Astrocyte (in vitro differentiated cells and primary cell): ENCODE data around the gene SOBP. TPM values are rescaled to one million over a fixed set of nuclear protein-coding genes. Genes with fewer than 3 reads are reported as not detected.

Experiments used
- DNase-seq: peaks from one replicate; pipeline ENCODE4 v3.0.0-alpha.2; 2010; ENCODE audit warnings: low read depth
- FAIRE-seq: peaks from 2 replicates; lab custom pipeline; 2011; peaks lifted over from hg19 to GRCh38; lab: Jason Lieb, UNC
- H2AFZ ChIP-seq: 2 replicates; pipeline ENCODE4 v1.6.0; 2012; ENCODE audit warnings: low read depth, low read length, inconsistent platforms
- H3K27ac ChIP-seq: 2 replicates; pipeline ENCODE4 v1.5.1; 2011; ENCODE audit warnings: low read depth, low read length, inconsistent platforms
- H3K27me3 ChIP-seq: 2 replicates; pipeline ENCODE4 v1.6.0; 2011; ENCODE audit warnings: low read length, inconsistent platforms; ENCODE audit not compliant: insufficient read depth
- H3K36me3 ChIP-seq: 2 replicates; pipeline ENCODE4 v1.5.1; 2011; ENCODE audit warnings: low read length, inconsistent platforms; ENCODE audit not compliant: insufficient read depth
- H3K4me1 ChIP-seq: 2 replicates; pipeline ENCODE4 v1.5.1; 2011; ENCODE audit warnings: low read length, inconsistent platforms; ENCODE audit not compliant: insufficient read depth
- H3K4me2 ChIP-seq: 2 replicates; pipeline ENCODE4 v1.6.0; 2012; ENCODE audit warnings: low read length, inconsistent platforms
- H3K4me3 ChIP-seq: 2 replicates; pipeline ENCODE4 v1.5.1; 2011; ENCODE audit warnings: low read depth, mild to moderate bottlenecking, low read length, inconsistent platforms; ENCODE audit not compliant: insufficient read depth
- H3K79me2 ChIP-seq: 2 replicates; pipeline ENCODE4 v1.6.0; 2012; ENCODE audit warnings: mild to moderate bottlenecking, low read length, inconsistent platforms; ENCODE audit not compliant: insufficient read depth
- H3K9ac ChIP-seq: 2 replicates; pipeline ENCODE4 v1.6.0; 2012; ENCODE audit warnings: mild to moderate bottlenecking, low read length, inconsistent platforms
- H3K9me3 ChIP-seq: 2 replicates; pipeline ENCODE4 v1.5.1; 2012; ENCODE audit warnings: low read depth, mild to moderate bottlenecking, low read length, inconsistent platforms; ENCODE audit not compliant: insufficient read depth
- H4K20me1 ChIP-seq: 2 replicates; pipeline ENCODE4 v1.6.0; 2012; ENCODE audit warnings: low read length, inconsistent platforms; ENCODE audit not compliant: insufficient read depth
- H3K27ac Mint-ChIP-seq: one replicate; pipeline ENCODE4 v1.8.0; 2021; ENCODE audit warnings: mild to moderate bottlenecking, mixed read lengths; ENCODE audit not compliant: unreplicated experiment
- H3K27me3 Mint-ChIP-seq: one replicate; pipeline ENCODE4 v1.8.0; 2021; ENCODE audit warnings: low read depth, mixed read lengths; ENCODE audit not compliant: unreplicated experiment
- H3K36me3 Mint-ChIP-seq: one replicate; pipeline ENCODE4 v1.8.0; 2021; ENCODE audit warnings: low read depth, mixed read lengths; ENCODE audit not compliant: unreplicated experiment
- H3K4me1 Mint-ChIP-seq: one replicate; pipeline ENCODE4 v1.8.0; 2021; ENCODE audit warnings: low read depth, mixed read lengths; ENCODE audit not compliant: unreplicated experiment
- H3K4me3 Mint-ChIP-seq: one replicate; pipeline ENCODE4 v1.8.0; 2021; ENCODE audit warnings: mild to moderate bottlenecking, moderate library complexity, mixed read lengths; ENCODE audit not compliant: unreplicated experiment
- H3K9me3 Mint-ChIP-seq: one replicate; pipeline ENCODE4 v1.8.0; 2021; ENCODE audit warnings: mild to moderate bottlenecking, mixed read lengths; ENCODE audit not compliant: unreplicated experiment
- EZH2 ChIP-seq: IDR thresholded peaks from 2 replicates; pipeline ENCODE4 v1.6.1; 2012; ENCODE audit warnings: mild to moderate bottlenecking, low read length, inconsistent platforms; ENCODE audit not compliant: insufficient read depth
- total RNA-seq: library from RNA; stranded (reverse); gene quantifications from 2 replicates; pipeline ENCODE4 v1.2.1, GENCODE V29; 2021
- TF ChIP-seq, protein P1 (sequence below): IDR thresholded peaks from 2 replicates; pipeline ENCODE4 v1.5.1; 2011; ENCODE audit warnings: low read depth, mild to moderate bottlenecking, inconsistent platforms, low read length, moderate library complexity; ENCODE audit not compliant: insufficient read depth

SOBP gene
- total RNA-seq, 1 donor from 2014 or later, result 4.7 TPM

GRCh38 chr6:107594736-107595135 is 104.8 kb downstream of the SOBP start:
- no peaks in the 10 kb centered on the region for H3K4me1 ChIP-seq
- H3K9ac ChIP-seq, result no peak overlapping the region
- FAIRE-seq, result no peak
- H3K27ac ChIP-seq, result no peak overlapping the region
- no peaks in the 10 kb centered on the region for H4K20me1 ChIP-seq
- Mint-ChIP-seq H3K27me3 (no peaks in the 10 kb centered on the region), H3K36me3 (peaks cover 4% of the 10 kb centered on the region), H3K9me3 (peaks cover 3% of the 10 kb centered on the region), H3K27ac (no peak overlapping the region), H3K4me1 (peaks cover 29% of the 10 kb centered on the region), H3K4me3 (no peak overlapping the region)
- no peaks in the 10 kb centered on the region for H3K9me3 ChIP-seq
- TF ChIP-seq EZH2, result no peak
- TF ChIP-seq, protein P1, sequence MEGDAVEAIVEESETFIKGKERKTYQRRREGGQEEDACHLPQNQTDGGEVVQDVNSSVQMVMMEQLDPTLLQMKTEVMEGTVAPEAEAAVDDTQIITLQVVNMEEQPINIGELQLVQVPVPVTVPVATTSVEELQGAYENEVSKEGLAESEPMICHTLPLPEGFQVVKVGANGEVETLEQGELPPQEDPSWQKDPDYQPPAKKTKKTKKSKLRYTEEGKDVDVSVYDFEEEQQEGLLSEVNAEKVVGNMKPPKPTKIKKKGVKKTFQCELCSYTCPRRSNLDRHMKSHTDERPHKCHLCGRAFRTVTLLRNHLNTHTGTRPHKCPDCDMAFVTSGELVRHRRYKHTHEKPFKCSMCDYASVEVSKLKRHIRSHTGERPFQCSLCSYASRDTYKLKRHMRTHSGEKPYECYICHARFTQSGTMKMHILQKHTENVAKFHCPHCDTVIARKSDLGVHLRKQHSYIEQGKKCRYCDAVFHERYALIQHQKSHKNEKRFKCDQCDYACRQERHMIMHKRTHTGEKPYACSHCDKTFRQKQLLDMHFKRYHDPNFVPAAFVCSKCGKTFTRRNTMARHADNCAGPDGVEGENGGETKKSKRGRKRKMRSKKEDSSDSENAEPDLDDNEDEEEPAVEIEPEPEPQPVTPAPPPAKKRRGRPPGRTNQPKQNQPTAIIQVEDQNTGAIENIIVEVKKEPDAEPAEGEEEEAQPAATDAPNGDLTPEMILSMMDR, result no peak
- no peaks in the 10 kb centered on the region for H3K36me3 ChIP-seq
- DNase-seq, result peak; percentile 47
- no peak overlapping the region for H2AFZ ChIP-seq
- H3K4me2 ChIP-seq, result no peak overlapping the region
- H3K27me3 ChIP-seq, result no peaks in the 10 kb centered on the region
- no peaks in the 10 kb centered on the region for H3K79me2 ChIP-seq
- H3K4me3 ChIP-seq, result no peak overlapping the region

- H3K36me3 Mint-ChIP-seq, result peaks cover 1% of the 10 kb centered on the region
- Histone ChIP-seq H3K4me2 (no peak overlapping the region), H3K36me3 (no peaks in the 10 kb centered on the region), H4K20me1 (no peaks in the 10 kb centered on the region), H3K27me3 (no peaks in the 10 kb centered on the region), H3K9me3 (no peaks in the 10 kb centered on the region), H3K4me1 (peaks cover 6% of the 10 kb centered on the region), H3K27ac (no peak overlapping the region), H3K79me2 (no peaks in the 10 kb centered on the region), H3K9ac (no peak overlapping the region), H2AFZ (no peak overlapping the region), H3K4me3 (no peak overlapping the region)
- peaks cover 48% of the 10 kb centered on the region for H3K4me1 Mint-ChIP-seq
- H3K4me3 Mint-ChIP-seq, result no peak overlapping the region
- no peak for DNase-seq
- no peaks in the 10 kb centered on the region for H3K27me3 Mint-ChIP-seq
- no peak for FAIRE-seq
- TF ChIP-seq, protein P1, result no peak
- TF ChIP-seq EZH2, result no peak
- peaks cover 2% of the 10 kb centered on the region for H3K9me3 Mint-ChIP-seq
- H3K27ac Mint-ChIP-seq, result no peak overlapping the region
These were observed 108.2 kb downstream of the SOBP start for GRCh38 chr6:107598091-107598490.

- no peaks in the 10 kb centered on the region for H4K20me1 ChIP-seq
- no peak overlapping the region for H3K4me3 Mint-ChIP-seq
- no peaks in the 10 kb centered on the region for H3K9me3 ChIP-seq
- no peaks in the 10 kb centered on the region for H3K9me3 Mint-ChIP-seq
- H3K36me3 ChIP-seq, result no peaks in the 10 kb centered on the region
- no peak overlapping the region for H3K27ac ChIP-seq
- H3K4me2 ChIP-seq, result no peak overlapping the region
- TF ChIP-seq EZH2, result no peak
- TF ChIP-seq, protein P1, result no peak
- H2AFZ ChIP-seq, result no peak overlapping the region
- no peak overlapping the region for H3K9ac ChIP-seq
- FAIRE-seq, result no peak
- DNase-seq, result no peak
- H3K4me1 Mint-ChIP-seq, result peaks cover 47% of the 10 kb centered on the region
- H3K79me2 ChIP-seq, result no peaks in the 10 kb centered on the region
- no peaks in the 10 kb centered on the region for H3K27me3 ChIP-seq
- peaks cover 6% of the 10 kb centered on the region for H3K4me1 ChIP-seq
- no peak overlapping the region for H3K4me3 ChIP-seq
- H3K36me3 Mint-ChIP-seq, result no peaks in the 10 kb centered on the region
- H3K27me3 Mint-ChIP-seq, result no peaks in the 10 kb centered on the region
- H3K27ac Mint-ChIP-seq, result no peak overlapping the region
These were observed 109.1 kb downstream of the SOBP start for GRCh38 chr6:107599043-107599442.
